ENCODE data around the gene TRH.

DNA sequence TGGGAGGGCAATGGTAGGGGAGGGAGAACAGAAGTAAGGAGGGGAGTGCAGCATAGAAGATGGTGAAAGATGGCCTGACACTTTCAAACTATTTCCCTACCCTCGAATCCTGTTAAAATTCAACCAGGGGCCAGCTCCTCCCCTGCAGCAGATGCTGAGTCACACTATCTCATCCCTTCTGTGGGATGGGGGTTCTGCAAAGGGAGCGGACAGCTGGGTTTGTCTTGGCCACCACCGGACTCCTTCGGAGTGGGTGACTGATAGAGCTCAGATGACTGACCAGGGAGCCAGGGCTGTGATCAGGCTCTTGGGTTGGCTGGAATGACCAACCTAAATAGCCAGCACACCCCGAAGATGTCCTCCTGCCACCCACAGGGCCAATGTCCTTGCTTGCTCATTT lies 47.4 kb upstream of the TRH start:
- TF ChIP-seq, protein P1, sequence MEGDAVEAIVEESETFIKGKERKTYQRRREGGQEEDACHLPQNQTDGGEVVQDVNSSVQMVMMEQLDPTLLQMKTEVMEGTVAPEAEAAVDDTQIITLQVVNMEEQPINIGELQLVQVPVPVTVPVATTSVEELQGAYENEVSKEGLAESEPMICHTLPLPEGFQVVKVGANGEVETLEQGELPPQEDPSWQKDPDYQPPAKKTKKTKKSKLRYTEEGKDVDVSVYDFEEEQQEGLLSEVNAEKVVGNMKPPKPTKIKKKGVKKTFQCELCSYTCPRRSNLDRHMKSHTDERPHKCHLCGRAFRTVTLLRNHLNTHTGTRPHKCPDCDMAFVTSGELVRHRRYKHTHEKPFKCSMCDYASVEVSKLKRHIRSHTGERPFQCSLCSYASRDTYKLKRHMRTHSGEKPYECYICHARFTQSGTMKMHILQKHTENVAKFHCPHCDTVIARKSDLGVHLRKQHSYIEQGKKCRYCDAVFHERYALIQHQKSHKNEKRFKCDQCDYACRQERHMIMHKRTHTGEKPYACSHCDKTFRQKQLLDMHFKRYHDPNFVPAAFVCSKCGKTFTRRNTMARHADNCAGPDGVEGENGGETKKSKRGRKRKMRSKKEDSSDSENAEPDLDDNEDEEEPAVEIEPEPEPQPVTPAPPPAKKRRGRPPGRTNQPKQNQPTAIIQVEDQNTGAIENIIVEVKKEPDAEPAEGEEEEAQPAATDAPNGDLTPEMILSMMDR (IDR thresholded peaks at IDR 0.05; ENCODE audit: low read length), result no peak
- TF ChIP-seq EZH2 (IDR thresholded peaks at IDR 0.05; ENCODE audit: borderline replicate concordance, low read length), result no peak
